Myocyte (in vitro differentiated cells): ENCODE data around the gene ODAD4. TPM values are rescaled to one million over a fixed set of nuclear protein-coding genes. Genes with fewer than 3 reads are reported as not detected.

ENCODE experiments used
- DNase-seq: peaks from one replicate; pipeline ENCODE4 v3.0.0-alpha.2; 2012; ENCODE audit warnings: low read depth
- polyA plus RNA-seq: library from polyadenylated mRNA; unstranded; fragments of >200 nt; gene quantifications from one replicate; pipeline ENCODE4 v1.2.1, GENCODE V29; 2012; ENCODE audit warnings: missing spikeins
- total RNA-seq: library from RNA; depleted of rRNA; stranded (reverse); fragments of >200 nt; gene quantifications from 2 replicates; pipeline ENCODE4 v1.2.3, GENCODE V29; 2014

Gene ODAD4
- total RNA-seq, result 0.57 and 1.8 TPM in 2 replicates
- 1.8 TPM for polyA plus RNA-seq

GRCh38 chr17:41930009-41930832 lies at the start of gene ODAD4:
Gene ODAD4 (plus strand): TSS chr17:41930617. CDS start chr17:41930724, 107 bp downstream.
- peak; percentile 96 for DNase-seq

DNA sequence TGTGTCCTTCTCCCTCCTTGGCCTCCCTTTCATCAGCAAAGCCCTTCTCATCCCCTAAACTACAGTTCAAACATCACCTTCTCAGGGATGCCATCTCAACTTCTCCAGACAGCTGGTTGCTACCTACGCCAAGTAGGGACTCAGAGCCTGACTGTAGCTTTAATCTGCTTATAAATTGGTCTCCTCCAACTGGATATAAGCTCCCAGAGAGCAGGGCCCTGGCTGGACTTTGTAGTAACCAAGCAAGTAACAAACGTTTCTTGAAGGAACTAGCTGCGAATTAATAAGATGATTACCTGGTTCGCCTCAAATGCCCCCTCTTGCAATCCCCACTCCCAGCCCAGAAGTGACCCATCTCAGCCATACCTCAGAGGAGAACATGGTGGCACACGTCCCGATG lies 47.7 kb upstream of the ODAD4 start:
- DNase-seq, result no peak

GRCh38 chr17:41885733-41886132 lies 44.7 kb upstream of the ODAD4 start:
- DNase-seq, result no peak

GRCh38 chr17:41888332-41888965 lies 42.0 kb upstream of the ODAD4 start:
- no peak for DNase-seq

- no peak for DNase-seq
Measured at GRCh38 chr17:41891135-41892020, 39.0 kb upstream of the ODAD4 start.

- no peak for DNase-seq
Measured at GRCh38 chr17:41892021-41892376, 38.4 kb upstream of the ODAD4 start.

GRCh38 chr17:41893384-41893783 lies 37.0 kb upstream of the ODAD4 start:
- no peak for DNase-seq

GRCh38 chr17:41894791-41895331 lies 35.6 kb upstream of the ODAD4 start:
- no peak for DNase-seq

GRCh38 chr17:41895617-41896016 lies 34.8 kb upstream of the ODAD4 start:
- no peak for DNase-seq

DNA sequence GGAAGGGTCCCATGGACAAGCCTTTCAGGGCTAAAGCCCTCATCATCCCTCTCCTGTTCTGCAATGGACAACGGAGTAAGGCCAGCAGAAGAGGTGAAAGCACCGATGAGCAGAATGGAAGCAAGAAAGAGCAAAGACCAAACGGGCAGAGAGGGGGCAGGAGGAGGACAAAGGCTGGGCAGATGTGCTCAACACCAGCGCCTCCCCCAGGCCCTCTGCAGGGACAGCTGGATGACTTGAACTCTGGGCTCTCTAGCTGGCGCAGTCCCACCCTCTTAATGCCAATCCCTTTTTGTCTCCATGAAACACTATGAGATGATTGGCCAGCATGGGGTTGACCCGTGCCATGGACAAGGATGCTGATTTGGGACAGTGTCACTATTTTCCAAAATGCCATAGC lies 33.7 kb upstream of the ODAD4 start:
- DNase-seq, result no peak

DNA sequence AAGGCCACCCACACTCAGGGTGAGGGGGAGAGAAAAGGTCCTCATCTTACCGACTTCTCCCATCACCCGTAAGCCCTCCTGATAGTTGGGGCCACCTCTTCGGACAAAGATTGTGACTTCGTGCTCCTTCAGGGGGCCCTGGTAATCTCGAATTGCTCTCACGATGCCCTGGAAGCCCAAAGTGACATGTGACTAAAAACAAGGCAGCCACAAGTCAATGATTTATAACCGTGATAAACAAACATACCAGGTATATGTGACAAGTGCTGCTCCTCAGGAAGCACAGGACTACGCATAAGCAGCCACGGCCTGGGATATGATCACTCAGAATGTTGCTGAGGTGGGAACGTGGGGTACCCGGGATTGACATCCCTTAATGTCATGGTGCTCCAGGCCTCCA lies 28.8 kb upstream of the ODAD4 start:
- DNase-seq, result no peak

DNA sequence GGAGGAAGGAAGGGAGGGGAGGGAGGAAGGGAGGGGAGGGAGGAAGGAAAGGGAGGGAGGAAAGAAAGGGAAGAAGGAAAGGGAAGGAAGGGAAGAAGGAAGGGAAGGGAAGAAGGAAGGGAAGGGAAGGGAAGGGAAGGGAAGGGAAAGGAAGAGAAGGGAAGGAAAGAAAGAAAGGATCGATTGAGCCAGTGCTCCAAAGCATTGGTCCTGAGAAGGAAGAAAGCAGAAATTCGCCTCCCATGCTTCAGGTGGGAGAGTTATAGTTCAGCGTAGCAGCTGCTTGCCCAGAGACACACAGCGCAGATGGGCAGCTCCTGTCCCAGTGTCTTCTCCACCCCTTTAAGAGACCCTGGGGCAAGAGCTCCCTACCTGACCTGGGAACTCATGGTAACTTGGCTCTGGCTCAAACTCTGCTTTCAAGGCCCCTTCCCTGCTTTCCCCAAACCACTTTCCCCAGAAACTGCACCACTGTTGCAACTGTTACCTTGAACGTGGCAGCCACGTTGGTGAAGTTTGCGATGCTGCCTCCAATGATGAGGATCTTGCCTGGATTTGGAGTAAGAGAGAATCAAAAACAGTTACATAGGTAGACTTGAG lies 26.1 kb upstream of the ODAD4 start:
- no peak for DNase-seq

- DNase-seq, result no peak
Measured at GRCh38 chr17:41905172-41905571, 25.2 kb upstream of the ODAD4 start.

- DNase-seq, result no peak
Measured at GRCh38 chr17:41906465-41907184, 23.8 kb upstream of the ODAD4 start.

DNA sequence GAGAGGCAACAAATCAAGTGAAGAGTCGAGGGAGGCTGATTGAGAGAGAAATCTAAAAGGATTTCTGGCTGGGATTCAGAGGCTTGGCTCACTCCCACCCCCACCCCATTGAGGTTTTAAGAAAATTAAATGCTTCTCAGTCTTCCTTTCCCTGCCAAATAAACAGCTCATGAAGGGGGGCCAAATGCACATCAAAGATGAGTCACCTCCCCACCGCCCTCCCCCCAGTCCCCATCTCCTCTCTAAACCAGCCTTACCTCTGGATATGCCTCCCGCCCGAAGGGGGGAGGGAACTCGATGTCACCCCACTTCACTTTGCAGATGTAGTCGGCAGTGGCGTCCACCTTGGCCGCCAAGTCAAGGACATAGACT lies 23.2 kb upstream of the ODAD4 start:
- DNase-seq, result peak; percentile 30

DNA sequence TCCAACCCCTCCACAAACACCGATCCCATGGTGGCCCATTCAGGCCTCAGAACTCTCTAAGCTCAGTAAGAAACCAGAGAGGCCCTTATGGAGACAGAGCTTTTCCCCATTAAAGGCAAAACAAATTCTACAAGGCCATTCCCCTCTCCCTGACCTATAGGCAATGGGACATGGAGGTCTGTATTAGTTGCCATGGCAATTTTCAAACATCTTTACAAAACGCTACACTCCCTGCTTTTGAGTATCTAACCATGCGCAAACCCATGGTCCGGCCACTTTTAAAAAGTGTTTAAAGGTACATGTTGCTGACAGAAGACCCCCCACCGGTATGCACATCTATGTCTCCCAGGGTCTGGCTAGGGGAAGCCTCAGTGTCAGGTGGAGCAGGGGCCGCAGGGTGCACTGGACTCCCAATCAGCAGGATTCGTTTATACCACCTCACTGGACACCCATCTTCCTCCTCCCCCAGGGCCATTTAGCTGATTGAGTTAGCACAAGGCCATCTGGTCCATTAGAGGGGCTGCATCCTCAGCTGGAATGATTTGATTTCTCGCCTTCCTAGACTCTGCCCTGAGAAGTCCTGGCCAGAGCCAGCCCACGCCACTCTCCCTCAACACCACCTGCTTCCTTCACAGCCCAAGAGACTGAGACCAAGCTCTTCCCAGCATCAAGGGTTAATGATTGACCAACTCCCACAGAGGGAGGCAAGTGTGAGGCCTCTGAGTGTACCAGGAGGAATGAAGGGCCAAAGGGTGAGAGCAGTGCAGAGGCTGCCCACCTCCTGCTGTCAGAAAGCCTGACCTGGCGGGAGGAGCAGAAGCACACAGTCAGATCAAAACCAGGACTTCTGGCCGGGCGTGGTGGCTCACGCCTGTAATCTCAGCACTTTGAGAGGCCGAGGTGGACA lies 22.5 kb upstream of the ODAD4 start:
- no peak for DNase-seq

DNA sequence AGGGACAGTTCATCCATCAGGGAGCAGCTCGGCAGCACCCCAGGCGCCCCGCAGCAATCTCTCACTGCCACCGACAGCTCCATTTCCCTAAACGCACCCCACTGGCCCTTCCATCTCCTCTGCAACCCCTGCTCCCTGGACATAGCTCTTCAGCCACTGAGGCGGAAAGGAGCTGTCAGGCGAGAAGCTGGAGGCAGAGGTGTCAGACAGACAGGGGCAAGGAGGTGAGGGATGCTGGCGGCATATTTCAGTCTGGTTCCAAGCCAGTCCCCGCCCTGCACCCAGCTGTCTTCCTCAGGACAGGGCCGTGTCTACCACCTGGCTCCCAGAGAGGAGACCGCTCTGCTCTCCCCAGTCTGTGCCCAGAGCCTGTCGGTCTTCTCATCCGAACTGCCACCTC lies 21.3 kb upstream of the ODAD4 start:
- DNase-seq, result no peak

DNA sequence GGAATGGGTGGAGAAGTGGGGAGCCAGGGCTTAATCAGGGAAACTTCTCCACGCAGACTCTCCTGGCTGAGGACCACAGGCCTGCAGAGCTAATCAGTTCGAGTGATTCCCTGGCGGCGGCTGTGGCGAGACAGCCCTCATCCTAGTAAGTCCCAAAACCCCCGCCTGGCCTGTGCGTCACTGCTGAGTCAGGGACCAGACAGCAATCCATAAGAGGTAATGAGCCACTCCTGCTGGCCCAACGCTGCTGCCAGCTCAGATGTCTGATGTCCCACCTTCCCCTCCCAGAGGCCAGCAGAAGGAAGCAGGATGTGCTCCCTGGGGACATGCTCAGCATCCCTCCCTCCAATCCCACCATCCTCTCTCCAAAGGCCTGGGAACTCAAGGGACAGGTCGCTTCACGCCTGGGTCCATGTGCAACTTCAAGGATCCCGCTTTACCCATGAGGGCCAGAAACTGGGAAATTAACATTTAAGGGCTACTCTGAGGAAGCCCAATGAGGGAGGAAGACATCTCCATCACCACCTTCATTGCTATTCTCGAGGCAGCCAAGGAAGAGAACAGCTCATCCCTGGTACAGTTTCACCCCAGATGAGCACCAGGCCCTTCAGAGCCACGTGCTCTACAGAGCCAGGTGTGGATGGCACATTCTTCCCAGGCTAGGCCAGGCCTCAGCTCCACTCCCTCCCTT lies 19.6 kb upstream of the ODAD4 start:
- peak; percentile 90 for DNase-seq

GRCh38 chr17:41912925-41913324 lies 17.5 kb upstream of the ODAD4 start:
- no peak for DNase-seq
